NT2/D1 (cell line): ENCODE data around the gene CDS1.

Source experiments
- DNase-seq: peaks from one replicate; pipeline ENCODE4 v3.0.0-alpha.2; 2011; ENCODE audit warnings: low read depth, low spot score
- H3K27me3 ChIP-seq: 2 replicates; pipeline ENCODE4 v1.6.0; 2011; ENCODE audit warnings: mild to moderate bottlenecking; ENCODE audit not compliant: insufficient read length, insufficient read depth
- H3K36me3 ChIP-seq: 2 replicates; pipeline ENCODE4 v1.6.1; 2011; ENCODE audit warnings: mild to moderate bottlenecking, low read length, mixed read lengths; ENCODE audit not compliant: insufficient read depth, insufficient read length
- H3K4me1 ChIP-seq: 2 replicates; pipeline ENCODE4 v1.5.1; 2011; ENCODE audit not compliant: insufficient read depth, insufficient read length
- H3K4me3 ChIP-seq: 2 replicates; pipeline ENCODE4 v1.5.1; 2011; ENCODE audit warnings: low read depth; ENCODE audit not compliant: insufficient read length
- H3K9ac ChIP-seq: 2 replicates; pipeline ENCODE4 v1.6.0; 2011; ENCODE audit warnings: low read depth; ENCODE audit not compliant: insufficient read length
- H3K9me3 ChIP-seq: 2 replicates; pipeline ENCODE4 v1.5.1; 2011; ENCODE audit warnings: mild to moderate bottlenecking, low read length; ENCODE audit not compliant: insufficient read depth
- SUZ12 ChIP-seq: IDR thresholded peaks from 2 replicates; pipeline ENCODE4 v1.6.1; 2011; ENCODE audit not compliant: insufficient read length, insufficient read depth; ENCODE audit errors: extremely low read depth
- YY1 ChIP-seq: IDR thresholded peaks from 2 replicates; pipeline ENCODE4 v1.6.1; 2011; ENCODE audit not compliant: insufficient read length, insufficient read depth
- ZNF274 ChIP-seq: IDR thresholded peaks from 2 replicates; pipeline ENCODE4 v1.6.1; 2011; ENCODE audit warnings: mild to moderate bottlenecking, low read depth, low read length

CDS1 gene

GRCh38 chr4:84614891-84615290 is 32.0 kb downstream of the CDS1 start:
- Histone ChIP-seq H3K9ac (no peak overlapping the region), H3K4me3 (no peak overlapping the region), H3K27me3 (no peaks in the 10 kb centered on the region), H3K9me3 (no peaks in the 10 kb centered on the region), H3K36me3 (no peaks in the 10 kb centered on the region), H3K4me1 (no peaks in the 10 kb centered on the region)
- TF ChIP-seq SUZ12 (no peak), ZNF274 (no peak), YY1 (no peak)
- no peak for DNase-seq

GRCh38 chr4:84615355-84615754 is 32.4 kb downstream of the CDS1 start:
- Histone ChIP-seq H3K4me1 (no peaks in the 10 kb centered on the region), H3K9ac (no peak overlapping the region), H3K4me3 (no peak overlapping the region), H3K27me3 (no peaks in the 10 kb centered on the region), H3K36me3 (no peaks in the 10 kb centered on the region), H3K9me3 (no peaks in the 10 kb centered on the region)
- DNase-seq: no peak
- TF ChIP-seq ZNF274 (no peak), SUZ12 (no peak), YY1 (no peak)

- H3K27me3 ChIP-seq: no peaks in the 10 kb centered on the region
- no peaks in the 10 kb centered on the region for H3K9me3 ChIP-seq
- no peak overlapping the region for H3K4me3 ChIP-seq
- H3K36me3 ChIP-seq: no peaks in the 10 kb centered on the region
- H3K4me1 ChIP-seq: no peaks in the 10 kb centered on the region
- no peak overlapping the region for H3K9ac ChIP-seq
- TF ChIP-seq SUZ12 (no peak), ZNF274 (no peak), YY1 (no peak)
- DNase-seq: no peak
Measured at GRCh38 chr4:84622959-84623358, 40.0 kb downstream of the CDS1 start.

- H3K9ac ChIP-seq: no peak overlapping the region
- H3K4me1 ChIP-seq: no peaks in the 10 kb centered on the region
- DNase-seq: no peak
- no peak for TF ChIP-seq SUZ12
- no peak for TF ChIP-seq YY1
- no peak for TF ChIP-seq ZNF274
- H3K27me3 ChIP-seq: no peaks in the 10 kb centered on the region
- no peaks in the 10 kb centered on the region for H3K9me3 ChIP-seq
- H3K36me3 ChIP-seq: no peaks in the 10 kb centered on the region
- no peak overlapping the region for H3K4me3 ChIP-seq
Measured at GRCh38 chr4:84623661-84624060, 40.7 kb downstream of the CDS1 start.

- Histone ChIP-seq H3K9me3 (no peaks in the 10 kb centered on the region), H3K4me3 (no peak overlapping the region), H3K9ac (no peak overlapping the region), H3K4me1 (no peaks in the 10 kb centered on the region), H3K36me3 (no peaks in the 10 kb centered on the region), H3K27me3 (no peaks in the 10 kb centered on the region)
- DNase-seq: no peak
- no peak for TF ChIP-seq YY1
- no peak for TF ChIP-seq SUZ12
- TF ChIP-seq ZNF274: no peak
Measured at GRCh38 chr4:84626673-84627072, 43.7 kb downstream of the CDS1 start.

- Histone ChIP-seq H3K9ac (no peak overlapping the region), H3K9me3 (no peaks in the 10 kb centered on the region), H3K4me1 (no peaks in the 10 kb centered on the region), H3K4me3 (no peak overlapping the region), H3K27me3 (no peaks in the 10 kb centered on the region), H3K36me3 (no peaks in the 10 kb centered on the region)
- DNase-seq: no peak
- TF ChIP-seq YY1: no peak
- no peak for TF ChIP-seq SUZ12
Measured at GRCh38 chr4:84631573-84631972, 48.6 kb downstream of the CDS1 start.

GRCh38 chr4:84632092-84632491 is 49.2 kb downstream of the CDS1 start:
- Histone ChIP-seq H3K4me1 (no peaks in the 10 kb centered on the region), H3K4me3 (no peak overlapping the region), H3K27me3 (no peaks in the 10 kb centered on the region), H3K9me3 (no peaks in the 10 kb centered on the region), H3K36me3 (no peaks in the 10 kb centered on the region), H3K9ac (no peak overlapping the region)
- TF ChIP-seq SUZ12 (no peak), YY1 (no peak), ZNF274 (no peak)
- no peak for DNase-seq

GRCh38 chr4:84634961-84635360 is 52.0 kb downstream of the CDS1 start:
- H3K9ac ChIP-seq: no peak overlapping the region
- no peaks in the 10 kb centered on the region for H3K9me3 ChIP-seq
- no peaks in the 10 kb centered on the region for H3K4me1 ChIP-seq
- no peak overlapping the region for H3K4me3 ChIP-seq
- TF ChIP-seq YY1 (no peak), ZNF274 (no peak), SUZ12 (no peak)
- H3K27me3 ChIP-seq: no peaks in the 10 kb centered on the region
- H3K36me3 ChIP-seq: no peaks in the 10 kb centered on the region
- DNase-seq: no peak
